ENCODE measurements around the gene CCSAP.

GRCh38 chr1:229334716-229335115 is 8.1 kb downstream of the CCSAP start:
- TF ChIP-seq GATA2 (IDR thresholded peaks at IDR 0.05; ENCODE audit: low read depth, low read length) (no peak), GATA3 (IDR thresholded peaks at IDR 0.05; ENCODE audit: low read depth, low read length) (no peak)

All from SH-SY5Y (cell line).